HG02798 (cell line): ENCODE measurements around the gene TNFSF13B.
"Not testable (repeated sequence)": the region's sequence is repeated elsewhere in the genome, so short reads cannot be mapped to it uniquely, and the experiment has no call there.

Source experiments
- ATAC-seq: cut with Tn5 transposase; IDR thresholded peaks from one replicate; pipeline ENCODE4 v1.9.1; 2021; ENCODE audit warnings: mild to moderate bottlenecking; ENCODE audit not compliant: unreplicated experiment, poor library complexity

TNFSF13B gene

GRCh38 chr13:108278466-108278865, 8.9 kb downstream of the TNFSF13B start:
- no peak for ATAC-seq

DNA sequence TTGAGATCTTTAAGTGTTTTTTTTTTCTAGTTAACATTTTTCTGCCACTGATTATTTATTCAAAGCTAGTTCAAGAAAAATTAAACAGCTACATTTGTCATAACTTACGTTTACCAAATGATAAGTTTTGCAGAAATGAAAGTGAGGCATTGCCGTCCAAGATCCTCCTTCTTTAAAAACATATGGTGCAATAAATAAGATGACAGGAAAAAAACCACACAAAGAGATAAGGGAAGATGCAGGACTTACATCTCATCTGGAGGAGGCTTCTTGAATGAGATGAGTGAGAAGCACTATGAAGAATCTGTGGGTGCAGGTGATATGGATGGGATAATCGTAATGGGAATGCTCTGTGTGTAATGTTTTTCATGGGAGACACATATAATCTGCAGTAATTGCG, 12.4 kb downstream of the TNFSF13B start:
- ATAC-seq = no peak

- no peak for ATAC-seq
Observed at GRCh38 chr13:108283110-108283509, 13.6 kb downstream of the TNFSF13B start.

GRCh38 chr13:108288741-108289140, 19.2 kb downstream of the TNFSF13B start:
- ATAC-seq = no peak

DNA sequence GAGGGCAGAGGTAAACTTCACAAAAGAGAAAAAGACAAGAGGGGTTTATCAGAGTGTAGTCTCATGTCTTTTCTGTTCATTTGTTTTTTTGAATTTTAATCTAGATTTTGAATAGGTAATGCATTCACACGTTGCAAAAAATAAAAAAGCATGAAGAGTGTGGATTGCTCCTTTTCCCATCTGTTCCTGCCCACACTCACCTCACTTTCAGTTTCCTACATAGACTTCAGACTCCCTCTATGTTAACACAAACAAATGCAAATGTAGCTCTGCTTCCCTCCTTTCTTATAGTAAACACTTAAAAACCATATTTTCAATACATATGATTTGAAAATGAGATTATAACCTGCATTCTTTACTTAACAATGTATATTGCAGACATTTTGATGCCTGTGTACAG, 20.3 kb downstream of the TNFSF13B start:
- ATAC-seq = no peak

GRCh38 chr13:108297114-108297513, 27.6 kb downstream of the TNFSF13B start:
- no peak for ATAC-seq

- ATAC-seq = no peak
Observed at GRCh38 chr13:108302279-108302678, 32.8 kb downstream of the TNFSF13B start.

DNA sequence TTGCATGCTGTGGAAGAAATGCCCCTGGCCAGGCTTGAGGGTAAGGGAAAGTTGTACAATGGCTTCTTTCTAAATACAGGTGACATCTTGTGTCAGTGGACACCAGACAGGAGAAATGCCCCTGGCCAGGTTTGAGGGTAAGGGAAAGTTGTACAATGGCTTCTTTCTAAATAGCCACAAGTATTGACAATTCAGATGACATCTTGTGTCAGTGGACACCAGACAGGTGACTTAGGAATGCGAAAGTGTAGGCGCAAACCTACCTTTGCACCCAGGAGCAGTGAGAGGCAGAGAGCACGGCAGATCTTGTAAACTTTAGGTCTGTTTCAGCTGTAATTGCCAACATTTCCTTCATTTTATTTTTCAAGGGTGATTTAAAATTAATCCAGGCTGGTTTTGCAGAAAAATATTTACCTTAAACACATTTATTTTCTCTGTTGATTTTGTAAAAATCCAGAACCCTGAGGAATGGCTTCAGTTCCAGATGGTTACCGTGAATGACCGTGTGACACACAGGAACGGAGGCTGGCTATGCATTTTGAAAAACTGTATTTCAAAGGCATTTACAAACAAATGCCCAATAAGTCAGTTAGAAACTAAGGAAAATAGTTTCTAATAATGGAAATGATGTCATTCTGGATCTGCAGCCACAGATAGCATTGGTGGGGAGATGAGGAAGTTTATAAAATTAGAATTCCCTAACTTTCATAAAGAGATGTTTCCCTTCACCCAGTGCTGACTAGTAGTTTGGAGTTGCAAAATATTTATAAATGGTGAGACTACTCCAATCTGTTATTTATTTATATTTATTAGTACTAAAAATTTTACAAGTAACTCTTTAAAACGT, 34.9 kb downstream of the TNFSF13B start:
- ATAC-seq = no peak

DNA sequence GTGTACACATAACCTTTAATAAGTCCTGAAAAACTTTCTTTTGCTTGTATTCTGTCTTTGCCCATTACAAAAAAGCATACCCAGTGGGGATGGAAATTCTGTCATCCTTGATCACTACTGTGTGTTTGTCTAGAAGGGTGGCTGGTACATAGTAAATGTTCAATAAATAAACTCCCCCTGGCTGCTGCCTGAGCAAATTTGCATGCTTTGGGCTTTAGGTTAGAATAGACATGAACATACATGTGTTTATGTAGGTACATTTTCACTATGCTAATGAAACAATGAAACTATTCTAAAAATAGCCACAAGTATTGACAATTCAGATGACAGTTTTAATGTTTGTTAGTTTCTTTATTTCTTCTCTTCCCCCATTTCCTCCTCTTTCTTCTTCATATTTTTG, 36.1 kb downstream of the TNFSF13B start:
- ATAC-seq = peak; percentile 50

- ATAC-seq = no peak
Observed at GRCh38 chr13:108306860-108307259, 37.3 kb downstream of the TNFSF13B start.

- not testable (repeated sequence) for ATAC-seq
Observed at GRCh38 chr13:108311596-108311995, 42.1 kb downstream of the TNFSF13B start.

- no peak for ATAC-seq
Observed at GRCh38 chr13:108313382-108313781, 43.9 kb downstream of the TNFSF13B start.

- peak; percentile 66 for ATAC-seq
Observed at GRCh38 chr13:108315273-108315672, 45.8 kb downstream of the TNFSF13B start.

DNA sequence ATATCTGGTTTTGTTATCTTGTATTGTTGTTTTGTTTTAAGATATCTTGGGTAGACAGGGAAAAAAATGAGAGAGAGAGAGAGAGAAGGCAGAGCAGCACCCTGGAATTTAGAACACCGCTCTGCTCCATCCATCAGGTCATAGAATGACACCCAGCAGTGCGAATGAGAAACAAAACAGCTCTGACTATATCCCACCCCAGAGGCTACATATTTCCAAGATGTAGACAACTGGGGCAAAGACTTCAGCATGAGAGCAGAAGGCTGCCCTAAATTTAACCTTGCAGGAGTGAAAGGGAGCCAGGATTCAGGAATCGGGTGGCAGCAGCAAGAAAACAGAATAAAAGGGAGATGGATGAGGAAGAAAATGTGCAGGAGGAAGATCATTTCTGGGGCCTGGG, 46.5 kb downstream of the TNFSF13B start:
- ATAC-seq = no peak

DNA sequence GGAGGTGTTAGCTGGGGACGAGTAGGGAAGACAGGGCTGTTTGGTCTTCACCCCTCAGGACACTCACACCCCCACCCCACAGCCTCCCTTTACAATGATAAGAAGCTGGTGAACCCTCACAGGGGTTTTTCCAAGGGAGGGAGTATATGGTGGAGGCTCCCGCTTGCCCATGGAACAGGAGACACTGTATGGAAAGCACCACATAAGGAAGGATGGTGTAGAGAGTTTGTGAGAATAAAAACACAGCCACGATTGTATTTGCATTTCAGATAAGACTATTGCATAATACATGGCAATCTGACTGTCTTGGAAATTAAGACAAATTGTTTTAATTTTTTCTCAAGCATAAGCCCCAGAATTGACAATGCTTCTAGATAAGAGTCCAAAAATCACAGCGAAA, 46.9 kb downstream of the TNFSF13B start:
- no peak for ATAC-seq

GRCh38 chr13:108322206-108322824, 52.8 kb downstream of the TNFSF13B start:
- peak; percentile 84 for ATAC-seq

GRCh38 chr13:108323031-108323430, 53.5 kb downstream of the TNFSF13B start:
- no peak for ATAC-seq

- ATAC-seq = no peak
Observed at GRCh38 chr13:108325863-108326262, 56.3 kb downstream of the TNFSF13B start.

- ATAC-seq = peak; percentile 86
Observed at GRCh38 chr13:108326309-108326708, 56.8 kb downstream of the TNFSF13B start.

DNA sequence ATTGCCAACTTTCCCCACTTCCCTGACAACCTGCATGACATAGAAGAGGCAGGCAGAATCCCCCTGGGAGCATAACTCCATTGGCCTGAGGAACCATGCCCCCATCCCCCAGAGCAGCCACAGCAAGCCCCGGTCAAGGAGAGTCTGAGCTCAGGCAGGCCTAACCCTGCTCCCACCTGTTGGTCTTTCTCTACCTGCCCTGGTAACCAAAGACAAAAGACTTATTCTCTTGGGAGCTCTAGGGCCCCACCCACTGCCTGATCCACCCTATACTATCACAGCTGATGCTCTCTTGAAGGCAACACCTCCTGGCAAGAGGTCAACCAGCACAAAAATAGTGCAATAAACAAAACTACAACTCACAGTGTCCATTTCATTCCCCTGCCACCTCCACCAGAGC, 59.3 kb downstream of the TNFSF13B start:
- no peak for ATAC-seq

DNA sequence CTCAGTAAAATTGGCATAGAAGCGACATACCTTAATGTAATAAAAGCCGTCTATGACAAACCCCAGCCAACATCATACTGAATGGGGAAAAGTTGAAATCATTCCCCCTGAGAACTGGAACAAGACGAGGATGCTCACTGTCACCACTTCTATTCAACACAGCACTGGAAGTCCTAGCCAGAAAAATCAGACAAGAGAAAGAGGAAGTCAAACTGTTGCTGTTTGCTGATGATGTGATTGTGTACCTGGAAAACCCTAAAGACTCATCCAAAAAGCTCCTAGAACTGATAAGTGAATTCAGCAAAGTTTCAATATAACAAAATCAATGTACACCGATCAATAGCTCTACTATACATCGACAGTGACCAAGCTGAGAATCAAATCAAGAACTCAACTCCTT, 63.3 kb downstream of the TNFSF13B start:
- no peak for ATAC-seq
